GM21723 (cell line): Measurements from ENCODE around the gene TH.
"Not testable (repeated sequence)": the region's sequence is repeated elsewhere in the genome, so short reads cannot be mapped to it uniquely, and the experiment has no call there.

Source experiments
- ATAC-seq: cut with Tn5 transposase; IDR thresholded peaks from one replicate; pipeline ENCODE4 v1.9.1; 2021; ENCODE audit warnings: mild to moderate bottlenecking, moderate library complexity; ENCODE audit not compliant: unreplicated experiment

Gene TH

GRCh38 chr11:2132246-2132645 is 39.4 kb downstream of the TH start:
- no peak for ATAC-seq

GRCh38 chr11:2131371-2132236 is 40.0 kb downstream of the TH start:
- no peak for ATAC-seq

- ATAC-seq, result no peak
These were observed 40.7 kb downstream of the TH start for GRCh38 chr11:2130881-2131352.

GRCh38 chr11:2129699-2130366 is 41.8 kb downstream of the TH start:
- ATAC-seq, result no peak

GRCh38 chr11:2129308-2129698 is 42.3 kb downstream of the TH start:
- no peak for ATAC-seq

- no peak for ATAC-seq
These were observed 42.9 kb downstream of the TH start for GRCh38 chr11:2128511-2129307.

- no peak for ATAC-seq
These were observed 43.5 kb downstream of the TH start for GRCh38 chr11:2128130-2128510.

GRCh38 chr11:2127482-2128129 is 44.0 kb downstream of the TH start:
- no peak for ATAC-seq

GRCh38 chr11:2126520-2127085 is 45.0 kb downstream of the TH start:
- no peak for ATAC-seq

- not testable (repeated sequence) for ATAC-seq
These were observed 46.7 kb downstream of the TH start for GRCh38 chr11:2124736-2125484.

- ATAC-seq, result no peak
These were observed 48.0 kb downstream of the TH start for GRCh38 chr11:2123628-2123960.

GRCh38 chr11:2122907-2123627 is 48.5 kb downstream of the TH start:
- ATAC-seq, result no peak

GRCh38 chr11:2122222-2122906 is 49.3 kb downstream of the TH start:
- ATAC-seq, result no peak

GRCh38 chr11:2121227-2122130 is 50.1 kb downstream of the TH start:
- no peak for ATAC-seq

GRCh38 chr11:2120359-2121100 is 51.1 kb downstream of the TH start:
- ATAC-seq, result no peak

GRCh38 chr11:2118677-2119076 is 52.9 kb downstream of the TH start:
- no peak for ATAC-seq

GRCh38 chr11:2116680-2117079 is 54.9 kb downstream of the TH start:
- no peak for ATAC-seq
